ENCODE data around the gene AHDC1.
"Not testable (repeated sequence)": the region's sequence is repeated elsewhere in the genome, so short reads cannot be mapped to it uniquely, and the experiment has no call there.

AHDC1 gene

DNA sequence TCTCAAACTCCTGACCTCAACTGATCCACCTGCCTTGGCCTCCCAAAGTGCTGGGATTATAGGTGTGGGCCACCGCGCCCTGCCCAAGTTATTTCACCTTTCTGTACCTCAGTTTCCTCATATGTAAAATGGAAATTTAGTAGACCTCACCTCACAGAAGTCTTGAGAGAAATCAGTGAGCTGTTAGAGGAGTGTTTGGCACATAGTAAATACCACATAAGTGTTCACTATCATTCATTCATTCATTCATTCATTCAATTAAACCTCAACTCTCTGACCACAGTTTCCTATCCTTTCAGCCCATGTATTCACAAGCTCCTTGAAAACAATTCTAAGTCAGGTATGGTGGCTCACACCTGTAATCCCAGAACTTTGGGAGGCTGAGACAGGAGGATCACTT, 34.9 kb upstream of the AHDC1 start:
- Mint-ChIP-seq H3K27me3 (ENCODE audit: low read depth) (no peaks in the 10 kb centered on the region), H3K9me3 (no peaks in the 10 kb centered on the region), H3K4me3 (no peak overlapping the region), H3K4me1 (ENCODE audit: low read depth) (peaks cover 26% of the 10 kb centered on the region), H3K27ac (no peak overlapping the region), H3K36me3 (ENCODE audit: low read depth) (no peaks in the 10 kb centered on the region)

DNA sequence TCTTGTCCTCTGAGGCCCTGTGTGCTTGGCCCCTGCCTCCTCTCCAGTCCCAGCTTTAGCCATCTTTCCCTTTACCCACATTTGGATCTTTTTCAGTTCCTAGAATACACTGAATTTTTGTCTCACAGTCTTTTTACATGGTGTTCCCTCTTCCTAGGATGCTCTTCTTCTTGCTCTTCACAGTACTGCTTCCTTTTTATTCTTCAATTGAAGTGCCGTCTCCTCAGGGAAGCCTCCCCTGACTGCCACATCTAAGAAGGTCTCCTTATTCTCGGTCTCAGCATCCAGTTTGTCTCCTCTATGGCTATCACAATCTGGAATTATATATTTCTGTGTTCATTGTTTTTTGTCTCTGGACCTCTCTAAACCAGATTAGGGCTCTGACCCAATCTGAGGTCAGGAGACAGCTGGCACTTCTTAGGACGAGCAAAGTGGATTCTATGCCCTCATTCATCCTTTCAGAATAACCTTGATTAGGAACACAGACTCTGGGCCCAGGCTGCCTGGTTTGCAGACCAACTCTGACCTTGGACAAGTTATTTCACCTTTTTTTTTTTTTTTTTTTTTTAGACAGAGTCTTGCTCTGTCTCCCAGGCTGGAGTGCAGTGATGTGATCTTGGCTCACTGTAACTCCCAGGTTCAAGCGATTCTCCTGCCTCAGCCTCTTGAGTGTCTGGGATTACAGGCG, 34.2 kb upstream of the AHDC1 start:
- H3K36me3 Mint-ChIP-seq (ENCODE audit: low read depth), result no peaks in the 10 kb centered on the region
- H3K4me1 Mint-ChIP-seq (ENCODE audit: low read depth), result peaks cover 27% of the 10 kb centered on the region
- H3K9me3 Mint-ChIP-seq, result no peaks in the 10 kb centered on the region
- no peaks in the 10 kb centered on the region for H3K27me3 Mint-ChIP-seq (ENCODE audit: low read depth)
- peak overlapping the region; percentile 1 for H3K27ac Mint-ChIP-seq
- H3K4me3 Mint-ChIP-seq, result no peak overlapping the region

DNA sequence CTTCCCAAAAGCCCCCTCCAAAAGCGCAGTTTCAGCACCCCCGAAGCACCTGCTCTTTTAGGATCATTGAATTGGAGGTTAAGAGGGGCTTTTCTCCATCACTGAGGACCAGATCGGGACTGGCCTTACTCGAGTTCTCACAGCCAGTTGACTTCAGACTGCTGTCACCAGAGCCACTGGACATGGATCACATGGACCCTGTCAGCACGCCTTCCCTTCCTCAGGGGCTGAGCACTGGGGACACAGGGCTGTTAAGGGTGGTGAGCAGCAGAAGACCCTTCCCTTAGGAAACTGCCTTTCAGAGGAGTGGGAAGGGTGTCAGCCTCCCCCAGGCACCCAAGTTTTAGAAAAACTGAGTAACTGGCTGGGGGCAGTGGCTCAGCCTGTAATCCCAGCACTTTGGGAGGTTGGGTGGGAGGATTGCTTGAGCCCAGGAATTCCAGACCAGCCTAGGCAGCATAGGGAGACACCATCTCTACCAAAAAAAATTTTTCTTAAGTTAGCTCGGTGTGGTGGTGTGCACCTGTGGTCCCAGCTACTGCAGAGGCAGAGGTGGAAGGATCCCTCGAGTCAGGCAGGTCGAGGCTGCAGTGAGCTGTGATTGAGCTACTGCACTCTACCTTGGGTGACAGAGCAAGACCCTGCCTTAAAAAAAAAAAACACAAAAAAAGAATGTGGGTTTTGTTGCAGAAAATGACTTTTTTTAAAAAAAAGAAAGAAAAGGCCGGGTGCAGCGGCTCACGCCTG, 31.6 kb upstream of the AHDC1 start:
- Mint-ChIP-seq H3K36me3 (ENCODE audit: low read depth) (no peaks in the 10 kb centered on the region), H3K4me3 (peak overlapping the region; percentile 57), H3K27ac (peak overlapping the region; percentile 69), H3K4me1 (ENCODE audit: low read depth) (peaks cover 48% of the 10 kb centered on the region), H3K9me3 (no peaks in the 10 kb centered on the region), H3K27me3 (ENCODE audit: low read depth) (peaks cover 4% of the 10 kb centered on the region)

DNA sequence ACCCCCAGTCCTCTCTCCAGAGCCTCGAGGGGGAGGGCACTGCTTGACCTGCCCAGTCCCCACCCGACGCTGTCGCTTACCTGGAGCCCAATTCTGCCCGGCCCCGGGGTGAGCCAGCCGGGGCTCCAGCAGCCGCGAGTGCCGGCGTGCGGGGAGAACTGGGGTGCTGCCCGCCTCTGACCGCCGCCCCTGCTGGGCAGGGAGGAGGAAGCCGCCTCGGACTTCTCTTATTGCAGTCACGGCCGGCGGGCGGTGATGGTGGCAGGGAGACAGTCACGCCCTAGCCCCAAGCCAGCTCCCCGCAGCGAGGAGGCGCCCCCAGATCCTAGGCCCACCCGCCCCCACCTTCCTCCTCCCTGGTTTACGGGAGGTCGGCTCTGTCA, 31.0 kb upstream of the AHDC1 start, which contains the start of gene FGR:
Gene FGR, minus strand, starts transcription at position 201 of the 383 bp plus-strand sequence. CDS start 11,269 bp downstream, outside the sequence.
- H3K27me3 Mint-ChIP-seq (ENCODE audit: low read depth), result peaks cover 4% of the 10 kb centered on the region
- H3K27ac Mint-ChIP-seq, result peak within 1 kb of the TSS; percentile 70
- H3K4me3 Mint-ChIP-seq, result peak within 1 kb of the TSS; percentile 57
- H3K9me3 Mint-ChIP-seq, result no peaks in the 10 kb centered on the region
- H3K36me3 Mint-ChIP-seq (ENCODE audit: low read depth), result no peaks in the 10 kb centered on the region
- H3K4me1 Mint-ChIP-seq (ENCODE audit: low read depth), result peaks cover 50% of the 10 kb centered on the region

DNA sequence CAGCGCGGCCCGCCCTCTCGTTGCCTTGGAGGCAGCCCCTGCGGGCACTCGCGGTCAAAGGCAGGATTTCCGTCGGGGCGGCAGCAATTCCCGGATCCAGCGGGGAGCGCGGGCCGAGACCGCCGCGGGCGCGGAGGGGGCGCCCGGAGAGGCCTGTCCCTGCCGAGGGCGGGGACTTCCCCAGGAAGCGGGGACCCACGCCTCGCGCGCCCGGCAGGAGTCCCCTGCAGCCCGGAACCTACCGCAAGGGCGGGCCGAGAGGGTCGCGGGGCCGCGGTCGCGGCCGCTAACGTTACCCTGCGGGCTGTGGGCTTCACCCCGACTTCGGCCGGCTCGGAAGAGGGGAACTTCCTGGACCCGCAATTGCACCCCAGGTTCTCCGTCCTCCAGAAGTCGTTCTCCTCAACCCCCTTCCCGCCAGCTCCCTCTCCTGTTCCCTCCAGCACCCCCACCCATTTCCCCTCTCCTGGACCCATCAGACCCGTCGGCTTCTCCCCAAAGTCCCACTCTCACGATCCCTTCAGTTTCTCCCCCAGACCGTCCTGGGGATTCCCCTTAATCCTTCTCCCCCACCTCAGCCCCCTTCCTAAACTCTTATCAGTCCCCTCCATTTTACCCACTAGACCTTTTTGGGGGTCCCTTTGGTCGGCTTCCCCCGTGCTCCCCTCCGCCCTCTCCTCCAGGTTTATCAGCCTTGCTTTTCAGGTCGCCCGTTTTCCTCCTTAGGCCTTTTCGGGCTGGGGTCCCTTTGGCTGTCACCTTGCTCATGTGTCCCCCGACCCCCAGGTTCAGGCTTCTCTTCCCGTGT, 30.4 kb upstream of the AHDC1 start:
- peaks cover 54% of the 10 kb centered on the region for H3K4me1 Mint-ChIP-seq (ENCODE audit: low read depth)
- H3K4me3 Mint-ChIP-seq, result peak overlapping the region; percentile 54

DNA sequence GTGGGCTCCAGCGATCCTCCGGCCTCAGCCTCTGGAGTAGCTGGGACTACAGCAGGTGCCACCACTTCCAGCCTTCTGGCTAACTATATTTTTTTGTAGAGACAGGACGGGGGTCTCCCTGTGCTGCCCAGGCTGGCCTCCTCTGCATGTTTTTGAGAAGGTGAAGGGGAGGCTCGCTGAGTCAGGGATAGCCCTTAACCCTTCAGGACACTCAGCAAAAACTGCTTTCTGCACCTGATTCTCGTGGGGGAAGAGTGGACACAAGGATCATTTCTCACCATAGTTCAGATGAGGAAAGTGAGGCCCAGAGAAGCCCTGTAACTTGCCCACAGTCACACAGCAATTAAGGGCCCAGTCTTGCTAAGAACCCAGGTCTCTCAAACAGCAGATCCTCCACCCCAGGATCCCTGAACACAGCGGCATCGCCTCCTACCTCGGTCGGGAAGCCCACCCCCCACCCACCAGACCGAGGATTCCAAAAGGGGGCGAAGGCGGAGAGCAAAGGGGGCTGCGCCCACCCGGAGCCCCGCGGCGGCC, 29.8 kb upstream of the AHDC1 start:
- peak overlapping the region; percentile 57 for H3K4me3 Mint-ChIP-seq
- peaks cover 61% of the 10 kb centered on the region for H3K4me1 Mint-ChIP-seq (ENCODE audit: low read depth)
- H3K27me3 Mint-ChIP-seq (ENCODE audit: low read depth), result peaks cover 4% of the 10 kb centered on the region
- H3K9me3 Mint-ChIP-seq, result no peaks in the 10 kb centered on the region
- no peaks in the 10 kb centered on the region for H3K36me3 Mint-ChIP-seq (ENCODE audit: low read depth)
- peak overlapping the region; percentile 93 for H3K27ac Mint-ChIP-seq

More for the DNA sequence above, 30.4 kb upstream of the AHDC1 start:
- Mint-ChIP-seq H3K36me3 (ENCODE audit: low read depth) (no peaks in the 10 kb centered on the region), H3K27ac (peak overlapping the region; percentile 70), H3K9me3 (no peaks in the 10 kb centered on the region), H3K27me3 (ENCODE audit: low read depth) (peaks cover 4% of the 10 kb centered on the region)

DNA sequence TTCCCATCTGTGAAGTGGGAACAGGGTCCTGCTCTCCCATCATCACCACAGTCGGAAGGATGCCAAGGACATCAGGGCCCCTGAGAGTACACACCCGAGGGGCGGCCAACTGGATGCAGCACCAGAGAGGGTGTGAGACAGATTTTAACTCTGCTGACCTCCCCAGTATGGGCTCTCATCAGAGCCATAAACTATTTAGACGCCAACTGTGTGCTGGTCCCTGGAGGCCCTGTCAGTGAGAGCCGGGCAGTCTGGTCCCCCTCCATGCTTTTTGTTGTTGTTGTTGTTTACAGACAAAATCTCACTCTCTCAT, 29.3 kb upstream of the AHDC1 start:
- H3K4me1 Mint-ChIP-seq (ENCODE audit: low read depth), result peaks cover 64% of the 10 kb centered on the region
- peaks cover 4% of the 10 kb centered on the region for H3K27me3 Mint-ChIP-seq (ENCODE audit: low read depth)
- H3K4me3 Mint-ChIP-seq, result peak overlapping the region; percentile 69

DNA sequence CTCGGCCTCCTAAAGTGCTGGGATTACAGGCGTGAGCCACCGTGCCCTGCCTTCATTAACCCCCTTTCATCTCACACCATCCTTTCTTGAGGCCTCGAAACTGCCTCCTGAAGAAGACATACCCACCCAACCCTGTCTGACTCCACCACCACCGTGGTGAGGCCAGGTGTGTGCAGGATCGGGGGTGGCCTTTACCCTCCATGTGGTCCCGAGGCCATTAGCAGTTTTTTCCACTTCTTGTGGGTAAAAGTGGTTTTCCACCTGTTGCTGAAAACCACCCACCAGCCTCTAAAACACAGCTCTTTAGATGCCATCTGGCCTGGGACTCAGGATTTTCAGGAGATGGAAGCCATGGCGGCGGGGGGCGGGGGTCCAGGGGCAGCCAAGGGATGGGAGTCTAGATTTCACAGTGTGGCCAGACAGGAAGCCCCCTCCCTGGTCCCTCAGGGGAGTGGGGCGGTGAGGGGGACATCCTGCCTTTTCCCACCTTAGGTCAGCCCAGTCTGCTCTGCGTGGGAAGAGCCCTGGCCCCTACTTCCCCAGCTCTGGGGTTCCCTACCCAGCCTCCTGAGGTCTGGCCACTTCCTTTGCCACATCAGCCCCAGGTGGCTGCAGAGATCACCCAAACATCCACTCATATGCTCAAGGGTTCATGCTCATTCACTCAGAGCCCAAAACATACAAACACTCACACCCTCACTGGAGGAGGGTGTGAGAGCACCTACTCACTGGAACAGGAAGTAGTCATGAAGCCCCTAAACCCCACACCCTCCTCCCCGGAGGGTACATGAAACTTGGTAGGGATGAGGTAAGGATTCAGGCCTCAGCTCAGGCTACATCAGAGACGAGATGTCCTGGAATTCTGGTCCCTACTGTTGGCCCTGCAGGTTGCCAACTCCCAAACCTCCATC, 28.7 kb upstream of the AHDC1 start:
- peaks cover 4% of the 10 kb centered on the region for H3K27me3 Mint-ChIP-seq (ENCODE audit: low read depth)
- peak overlapping the region; percentile 69 for H3K4me3 Mint-ChIP-seq
- H3K27ac Mint-ChIP-seq, result peak overlapping the region; percentile 93
- H3K36me3 Mint-ChIP-seq (ENCODE audit: low read depth), result no peaks in the 10 kb centered on the region
- H3K9me3 Mint-ChIP-seq, result no peaks in the 10 kb centered on the region
- peaks cover 60% of the 10 kb centered on the region for H3K4me1 Mint-ChIP-seq (ENCODE audit: low read depth)

More for the DNA sequence above, 29.3 kb upstream of the AHDC1 start:
- H3K36me3 Mint-ChIP-seq (ENCODE audit: low read depth), result no peaks in the 10 kb centered on the region
- H3K27ac Mint-ChIP-seq, result peak overlapping the region; percentile 93
- H3K9me3 Mint-ChIP-seq, result no peaks in the 10 kb centered on the region

DNA sequence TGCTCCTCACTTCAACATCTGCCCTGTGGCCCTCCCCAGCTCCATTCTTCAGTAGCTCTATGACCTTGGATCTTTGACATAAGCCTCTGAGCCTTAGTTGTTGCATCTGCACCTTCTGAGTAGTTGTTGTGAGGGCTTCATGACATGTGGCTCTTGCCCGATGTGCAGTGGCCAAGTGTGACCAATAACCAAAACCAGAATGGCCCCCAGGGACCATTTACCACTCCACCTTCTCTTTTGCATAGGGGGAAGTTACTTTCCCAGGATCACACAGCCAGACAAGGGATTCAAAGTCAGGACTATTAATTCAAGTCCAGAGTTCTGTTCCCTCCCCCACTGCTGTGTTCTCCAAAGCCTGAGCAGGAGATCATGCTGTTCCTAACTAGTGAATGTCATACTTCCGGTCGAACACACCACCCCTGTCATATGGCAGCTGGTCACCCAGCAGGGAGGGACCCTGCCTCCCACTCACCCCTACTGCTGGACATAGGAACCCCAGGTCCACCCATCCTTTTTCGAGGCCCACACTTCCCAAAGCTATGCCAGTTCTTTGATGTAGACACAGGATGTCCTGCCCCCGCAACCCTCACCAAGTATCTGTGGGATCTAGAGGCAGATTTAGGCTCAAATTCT, 27.0 kb upstream of the AHDC1 start:
- no peaks in the 10 kb centered on the region for H3K36me3 Mint-ChIP-seq (ENCODE audit: low read depth)

DNA sequence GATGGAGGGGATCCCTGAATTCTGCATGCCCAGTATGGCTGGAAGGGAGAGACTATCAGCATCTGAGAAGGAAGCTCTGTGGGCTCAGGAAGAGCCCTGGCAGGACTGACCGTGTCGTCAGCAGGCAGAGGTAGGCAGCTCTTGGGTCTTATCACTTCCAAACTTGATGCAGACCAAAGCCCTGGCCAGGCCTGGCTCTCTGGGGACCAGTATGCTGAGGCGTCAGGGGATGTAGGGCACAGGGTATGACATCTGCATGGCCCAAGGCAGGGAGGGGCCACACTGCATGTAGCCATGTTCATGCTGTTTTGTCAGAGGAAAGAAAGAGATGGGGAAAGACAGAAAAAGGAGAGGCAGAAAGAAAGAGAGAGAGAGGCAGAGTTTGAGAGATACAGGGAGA, 24.8 kb upstream of the AHDC1 start:
- no peaks in the 10 kb centered on the region for H3K36me3 Mint-ChIP-seq (ENCODE audit: low read depth)
- H3K9me3 Mint-ChIP-seq, result no peaks in the 10 kb centered on the region
- H3K4me3 Mint-ChIP-seq, result no peak overlapping the region
- peaks cover 42% of the 10 kb centered on the region for H3K4me1 Mint-ChIP-seq (ENCODE audit: low read depth)
- peaks cover 4% of the 10 kb centered on the region for H3K27me3 Mint-ChIP-seq (ENCODE audit: low read depth)
- no peak overlapping the region for H3K27ac Mint-ChIP-seq

More for the DNA sequence above, 27.0 kb upstream of the AHDC1 start:
- Mint-ChIP-seq H3K27ac (peak overlapping the region; percentile 66), H3K27me3 (ENCODE audit: low read depth) (peaks cover 4% of the 10 kb centered on the region), H3K4me1 (ENCODE audit: low read depth) (peaks cover 51% of the 10 kb centered on the region), H3K4me3 (peak overlapping the region; percentile 23), H3K9me3 (no peaks in the 10 kb centered on the region)

DNA sequence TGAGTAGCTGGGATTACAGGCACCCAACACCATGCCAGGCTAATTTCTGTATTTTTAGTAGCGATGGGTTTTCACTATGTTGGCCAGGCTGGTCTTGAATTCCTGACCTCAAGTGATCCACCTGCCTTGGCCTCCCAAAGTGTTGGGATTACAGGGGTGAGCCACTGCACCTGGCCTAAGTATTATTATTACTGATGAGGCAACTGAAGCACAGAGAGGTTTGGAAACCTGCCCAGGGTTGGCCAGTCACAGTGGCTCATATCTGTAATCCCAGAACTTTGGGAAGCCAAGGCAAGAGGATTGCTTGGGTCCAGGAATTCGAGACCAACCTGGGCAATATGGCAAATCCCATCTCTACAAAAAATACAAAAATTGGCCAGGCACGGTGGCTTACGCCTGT, 23.8 kb upstream of the AHDC1 start:
- not testable (repeated sequence) for H3K27me3 Mint-ChIP-seq (ENCODE audit: low read depth); H3K27ac Mint-ChIP-seq; H3K36me3 Mint-ChIP-seq (ENCODE audit: low read depth); H3K4me3 Mint-ChIP-seq; H3K9me3 Mint-ChIP-seq
- peaks cover 39% of the 10 kb centered on the region for H3K4me1 Mint-ChIP-seq (ENCODE audit: low read depth)

DNA sequence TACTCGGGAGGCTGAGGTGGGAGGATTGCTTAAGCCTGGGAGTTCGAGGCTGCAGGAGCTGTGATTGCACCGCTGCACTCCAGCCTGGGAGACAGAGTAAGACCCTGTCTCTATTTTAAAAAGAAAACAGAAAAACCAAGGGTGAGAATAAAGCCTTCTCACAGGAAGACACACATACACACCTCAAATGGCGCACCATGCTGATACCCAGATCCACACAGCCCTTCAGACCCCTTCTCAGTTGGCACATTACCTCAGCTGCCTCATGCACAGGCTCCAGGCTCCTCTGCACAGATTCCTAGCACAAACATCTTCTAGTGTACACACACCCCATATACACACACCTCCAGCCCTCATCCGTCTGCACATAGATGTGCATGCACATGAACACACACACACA, 23.1 kb upstream of the AHDC1 start:
- no peaks in the 10 kb centered on the region for H3K9me3 Mint-ChIP-seq
- no peak overlapping the region for H3K27ac Mint-ChIP-seq
- H3K36me3 Mint-ChIP-seq (ENCODE audit: low read depth), result no peaks in the 10 kb centered on the region
- H3K4me1 Mint-ChIP-seq (ENCODE audit: low read depth), result peaks cover 35% of the 10 kb centered on the region
- no peak overlapping the region for H3K4me3 Mint-ChIP-seq
- peaks cover 4% of the 10 kb centered on the region for H3K27me3 Mint-ChIP-seq (ENCODE audit: low read depth)

Data from T-helper 1 cell treated with Interleukin-12 subunit alpha and Interleukin-12 subunit beta and Interleukin-4 antibody, amounts not matched to agents 30 μg/mL and 1 μg/mL, for 36 hours (primary cell).